SH-SY5Y (cell line): ENCODE measurements around the gene KCNJ4.

Experiments used
- GATA2 ChIP-seq: IDR thresholded peaks from 2 replicates; pipeline ENCODE4 v1.6.1; 2011; ENCODE audit warnings: mild to moderate bottlenecking, low read depth, low read length
- GATA3 ChIP-seq: IDR thresholded peaks from 2 replicates; pipeline ENCODE4 v1.6.1; 2011; ENCODE audit warnings: low read depth, mild to moderate bottlenecking, low read length, moderate library complexity

Gene KCNJ4

DNA sequence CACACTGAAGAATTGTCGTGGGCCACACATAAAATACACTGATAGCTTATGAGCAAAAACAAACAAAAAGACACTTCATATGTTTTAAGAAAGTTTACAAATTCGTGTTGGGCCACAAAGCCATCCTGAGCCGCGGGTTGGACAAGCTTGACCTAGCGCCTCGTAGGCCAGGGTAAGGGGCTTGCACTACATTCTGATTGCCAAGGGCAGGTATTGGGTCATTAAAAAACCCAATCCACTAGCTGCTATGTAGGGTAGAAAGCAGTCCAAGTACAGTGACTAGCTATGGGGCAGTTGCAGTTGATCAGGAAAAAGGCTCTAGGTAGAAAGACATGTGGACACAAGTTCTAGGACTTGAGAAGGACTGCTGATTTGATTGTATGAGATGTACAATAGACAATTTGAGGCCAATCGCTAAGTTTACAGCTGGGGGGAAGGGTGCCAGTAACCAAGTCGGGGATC lies 26.9 kb upstream of the KCNJ4 start:
- TF ChIP-seq GATA3, result no peak
- TF ChIP-seq GATA2, result no peak

DNA sequence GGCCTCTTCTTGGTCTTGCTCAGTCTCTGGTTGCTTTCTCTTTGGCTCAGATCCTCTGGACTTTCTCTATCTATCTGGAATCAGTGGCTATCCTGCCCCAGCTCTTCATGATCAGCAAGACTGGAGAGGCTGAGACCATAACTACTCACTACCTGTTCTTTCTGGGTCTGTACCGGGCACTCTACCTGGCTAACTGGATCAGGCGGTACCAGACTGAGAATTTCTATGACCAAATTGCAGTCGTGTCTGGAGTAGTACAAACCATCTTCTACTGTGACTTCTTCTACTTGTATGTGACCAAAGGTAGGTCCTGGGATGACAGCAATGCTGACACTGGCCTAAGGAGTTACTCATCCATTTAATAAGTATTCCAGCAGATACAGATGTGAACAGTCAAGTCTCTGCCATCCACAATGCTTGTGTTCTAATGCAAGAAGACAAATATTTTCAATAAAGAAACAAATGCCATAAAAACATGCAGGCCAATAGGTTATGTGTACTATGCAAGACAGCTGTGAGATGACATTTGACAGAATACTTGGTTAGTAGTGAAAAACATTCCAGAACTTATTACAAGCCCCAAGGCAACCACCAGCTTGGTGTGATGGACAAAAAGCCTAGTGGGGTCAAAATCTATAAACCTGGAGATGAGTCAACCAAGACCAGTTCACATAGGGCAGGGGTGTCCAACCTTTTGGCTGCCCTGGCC lies 26.3 kb upstream of the KCNJ4 start:
- no peak for TF ChIP-seq GATA3
- no peak for TF ChIP-seq GATA2

DNA sequence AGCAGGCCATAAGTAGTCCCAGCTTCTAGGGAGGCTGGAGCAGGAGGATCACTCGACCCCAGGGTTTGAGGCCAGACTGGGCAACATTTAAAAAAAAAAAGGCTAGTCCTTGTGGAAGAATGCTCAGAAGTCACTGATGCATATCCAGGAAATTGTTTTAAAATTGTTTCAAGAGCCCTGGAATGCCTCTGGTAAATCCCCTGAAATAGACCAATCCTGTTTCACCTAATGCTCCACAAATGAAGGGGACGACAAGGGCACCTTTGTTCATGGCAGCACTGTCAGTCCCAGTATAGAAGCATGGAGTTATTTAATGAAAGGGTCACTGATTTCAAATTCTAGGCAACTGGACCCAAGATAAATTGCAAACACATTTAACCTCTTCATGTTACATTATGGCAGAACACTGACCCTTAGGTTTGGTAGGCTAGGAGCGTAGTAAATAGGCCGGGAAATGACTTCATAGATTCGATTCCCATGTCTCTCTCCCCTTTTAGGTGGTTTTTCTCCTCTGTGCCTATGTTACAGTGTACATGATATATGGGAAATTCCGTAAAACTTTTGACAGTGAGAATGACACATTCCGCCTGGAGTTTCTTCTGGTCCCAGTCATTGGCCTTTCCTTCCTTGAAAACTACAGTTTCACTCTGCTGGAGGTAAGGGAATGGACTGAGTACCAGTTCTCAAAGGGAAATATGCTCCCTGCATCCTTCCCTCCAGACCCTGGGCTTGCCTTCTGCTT lies 24.3 kb upstream of the KCNJ4 start:
- no peak for TF ChIP-seq GATA2
- TF ChIP-seq GATA3, result no peak

DNA sequence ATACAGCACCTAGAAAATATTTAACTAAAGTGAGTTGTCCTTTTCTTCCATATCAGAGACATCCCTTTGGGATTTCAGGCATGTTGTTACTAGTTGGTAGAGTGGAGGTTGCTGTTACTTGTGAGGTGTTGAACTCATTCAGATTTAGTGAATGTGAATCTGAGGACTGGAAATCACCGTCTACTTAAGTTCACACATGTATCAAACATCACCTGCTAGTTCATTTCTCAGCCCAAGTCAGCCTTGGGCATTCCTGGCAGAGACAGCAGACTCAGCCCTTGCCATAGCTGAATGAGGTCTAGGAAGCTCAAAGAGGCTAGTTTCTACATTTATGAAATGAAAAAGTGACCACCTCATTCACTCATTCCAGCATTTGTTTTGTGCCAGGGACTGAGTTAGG lies 22.6 kb upstream of the KCNJ4 start:
- TF ChIP-seq GATA2 (no peak), GATA3 (no peak)

DNA sequence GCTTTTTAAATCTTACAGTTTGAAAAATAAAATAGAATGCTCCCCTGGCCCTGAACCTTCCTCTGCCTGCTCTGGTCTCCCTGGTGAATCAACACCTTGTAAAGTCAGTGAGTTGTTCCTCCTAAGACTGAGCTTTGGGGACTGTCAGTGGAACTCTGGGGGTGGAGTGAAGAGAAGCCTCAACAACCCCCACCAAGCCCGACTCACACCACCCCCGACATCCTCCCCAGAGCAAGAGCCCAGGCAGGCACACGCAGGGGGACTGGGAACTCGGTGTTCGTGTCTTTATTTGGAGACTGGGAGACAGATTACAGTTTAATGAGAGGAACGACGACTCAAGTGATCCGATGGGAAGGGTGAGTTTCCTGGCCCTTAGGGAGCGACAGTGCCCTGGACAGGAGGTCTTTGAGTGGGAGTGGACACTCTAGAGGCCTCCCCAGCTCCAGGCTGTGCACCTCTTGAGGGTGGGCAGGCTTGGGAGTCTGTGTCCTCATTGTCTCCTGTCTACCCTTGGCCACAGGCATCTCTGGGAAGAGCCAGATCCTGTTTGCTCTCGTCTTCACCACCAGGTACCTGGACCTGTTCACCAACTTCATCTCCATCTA lies 19.1 kb upstream of the KCNJ4 start:
- TF ChIP-seq GATA3 (no peak), GATA2 (no peak)

DNA sequence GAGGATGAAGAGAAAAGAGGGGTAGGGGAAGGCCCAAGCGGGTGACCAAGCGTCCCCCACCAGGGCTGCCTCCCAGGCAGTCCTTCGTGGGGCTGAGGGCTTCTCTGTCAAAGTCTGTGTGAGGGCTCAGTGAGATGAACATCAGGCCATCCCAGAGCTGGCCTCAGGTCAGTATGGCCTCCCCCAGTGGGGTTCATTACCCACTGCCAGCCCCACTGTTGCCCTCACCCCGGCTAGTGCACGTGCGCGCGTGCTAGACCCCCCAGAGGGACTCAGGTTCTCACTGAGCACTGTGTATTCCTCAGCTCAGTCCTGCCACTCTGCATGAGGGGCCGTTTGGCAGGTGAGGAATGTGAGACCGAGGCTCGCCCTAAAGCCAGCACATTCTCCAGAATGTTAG lies 16.2 kb upstream of the KCNJ4 start:
- TF ChIP-seq GATA2 (no peak), GATA3 (no peak)

DNA sequence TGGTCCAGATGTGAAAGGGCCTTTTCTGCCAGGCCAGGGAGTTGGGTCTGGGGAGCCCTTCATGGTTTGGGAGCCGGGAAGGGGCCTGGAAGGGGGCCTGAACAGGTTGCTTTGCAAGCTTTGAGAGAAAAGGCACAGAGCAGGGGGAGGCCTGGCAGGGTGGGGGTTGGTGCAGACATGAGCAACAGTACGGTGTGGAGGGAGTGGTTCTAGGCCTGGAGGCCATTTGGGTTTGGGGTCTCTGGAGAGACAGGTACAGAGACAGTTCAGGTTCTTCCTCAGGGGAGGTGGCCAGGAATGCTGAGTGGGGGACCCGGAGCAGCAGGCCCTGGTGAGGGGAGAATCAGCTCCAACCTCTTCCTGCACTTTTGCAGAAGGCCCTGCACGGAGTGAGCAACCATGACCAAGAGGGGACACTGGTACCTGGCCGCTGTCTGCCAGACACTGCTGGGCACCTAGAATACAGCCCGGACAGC lies 14.3 kb upstream of the KCNJ4 start:
- TF ChIP-seq GATA2 (no peak), GATA3 (no peak)

DNA sequence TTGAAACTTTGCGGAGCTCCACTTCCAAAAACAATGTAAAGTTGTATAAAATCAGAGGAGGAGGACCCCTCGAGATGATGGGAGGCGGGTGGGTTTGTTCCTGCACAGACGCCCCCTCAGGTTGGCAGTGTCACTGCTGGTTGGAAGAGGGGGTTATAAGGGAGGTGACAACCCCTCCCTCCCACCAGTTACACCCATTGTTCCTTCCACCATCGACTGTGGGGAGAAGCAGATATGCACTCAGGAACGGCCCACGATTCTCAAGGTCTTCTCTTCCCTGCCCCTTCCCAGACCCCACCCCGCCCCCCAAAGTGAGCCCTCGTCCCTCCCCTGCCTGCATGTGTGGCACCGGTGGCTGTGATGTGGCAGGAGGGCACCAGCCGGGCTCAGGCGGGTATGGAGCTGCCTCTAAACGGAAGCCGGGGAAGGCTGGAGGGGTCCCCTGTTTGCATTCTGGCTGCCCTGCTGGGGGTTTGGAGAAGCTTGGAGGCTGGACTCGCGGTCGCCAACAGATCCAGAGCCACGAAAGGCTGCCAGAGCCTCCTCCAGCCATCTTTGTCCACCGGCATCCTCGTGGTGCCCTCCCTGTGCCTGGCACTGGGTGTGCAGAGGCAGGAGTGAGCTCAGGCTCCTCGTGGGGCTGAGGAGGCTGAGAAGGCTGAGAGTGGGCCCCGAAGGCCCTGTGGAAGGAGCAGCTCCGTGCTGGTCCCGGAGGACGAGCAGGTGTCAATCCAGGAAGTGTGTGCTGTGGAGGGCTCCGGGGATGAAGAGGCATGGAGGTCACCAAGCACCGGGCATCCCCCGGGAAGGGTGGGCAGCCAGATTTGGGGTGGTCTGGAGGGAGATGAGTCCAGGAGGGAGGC lies 13.7 kb upstream of the KCNJ4 start:
- TF ChIP-seq GATA2 (no peak), GATA3 (no peak)

DNA sequence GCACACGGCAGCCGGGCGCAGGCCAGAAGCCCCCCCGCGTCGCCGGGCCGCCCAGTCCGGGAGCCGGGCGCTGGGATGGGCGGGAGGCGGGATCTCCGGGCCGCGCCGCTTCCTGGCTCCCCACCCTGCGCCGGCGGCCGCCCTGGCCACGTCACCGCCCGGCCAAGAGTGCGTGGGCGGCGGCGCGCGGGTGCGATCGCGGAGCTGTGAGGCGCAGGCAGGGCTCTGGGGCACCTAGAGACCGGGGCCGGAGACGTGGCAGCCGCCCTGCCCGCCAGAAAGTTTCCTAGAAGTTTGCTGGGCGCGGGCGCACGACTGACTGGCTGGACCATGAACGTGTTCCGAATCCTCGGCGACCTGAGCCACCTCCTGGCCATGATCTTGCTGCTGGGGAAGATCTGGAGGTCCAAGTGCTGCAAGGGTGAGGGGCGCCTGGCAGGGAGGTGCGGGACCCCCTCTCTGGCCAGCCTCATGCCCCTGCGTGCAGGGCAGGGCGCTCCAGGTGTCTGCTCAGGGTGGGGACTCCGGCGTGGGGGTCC lies 13.0 kb upstream of the KCNJ4 start, which contains the start of gene KDELR3:
TSS of gene KDELR3 (plus strand) at position 193 of the 539 bp plus-strand sequence. CDS start at position 331, 138 bp downstream.
- TF ChIP-seq GATA2, result no peak

DNA sequence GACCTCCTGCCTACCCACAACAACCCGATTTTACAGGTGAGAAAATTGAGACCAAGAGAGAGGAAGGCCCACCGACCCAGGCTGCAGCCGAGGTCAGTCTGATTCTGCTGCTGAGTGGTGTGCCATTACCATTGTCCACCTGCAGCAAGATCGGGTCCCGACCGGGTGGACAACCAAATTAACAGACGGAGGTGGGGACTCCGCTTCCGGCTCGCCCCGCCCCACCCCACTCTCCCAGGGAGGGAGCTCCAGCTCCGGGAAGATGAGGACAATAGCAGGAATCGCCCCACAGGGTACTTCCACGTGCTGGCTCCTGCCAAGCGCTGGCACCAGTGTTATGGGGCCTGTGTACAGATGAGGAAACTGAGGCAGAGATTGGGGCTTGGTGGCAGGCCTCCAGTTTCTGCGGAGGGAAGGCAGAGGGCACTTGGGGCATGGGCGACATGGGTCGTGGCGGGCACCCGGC lies 12.5 kb upstream of the KCNJ4 start:
- no peak for TF ChIP-seq GATA3
- no peak for TF ChIP-seq GATA2

DNA sequence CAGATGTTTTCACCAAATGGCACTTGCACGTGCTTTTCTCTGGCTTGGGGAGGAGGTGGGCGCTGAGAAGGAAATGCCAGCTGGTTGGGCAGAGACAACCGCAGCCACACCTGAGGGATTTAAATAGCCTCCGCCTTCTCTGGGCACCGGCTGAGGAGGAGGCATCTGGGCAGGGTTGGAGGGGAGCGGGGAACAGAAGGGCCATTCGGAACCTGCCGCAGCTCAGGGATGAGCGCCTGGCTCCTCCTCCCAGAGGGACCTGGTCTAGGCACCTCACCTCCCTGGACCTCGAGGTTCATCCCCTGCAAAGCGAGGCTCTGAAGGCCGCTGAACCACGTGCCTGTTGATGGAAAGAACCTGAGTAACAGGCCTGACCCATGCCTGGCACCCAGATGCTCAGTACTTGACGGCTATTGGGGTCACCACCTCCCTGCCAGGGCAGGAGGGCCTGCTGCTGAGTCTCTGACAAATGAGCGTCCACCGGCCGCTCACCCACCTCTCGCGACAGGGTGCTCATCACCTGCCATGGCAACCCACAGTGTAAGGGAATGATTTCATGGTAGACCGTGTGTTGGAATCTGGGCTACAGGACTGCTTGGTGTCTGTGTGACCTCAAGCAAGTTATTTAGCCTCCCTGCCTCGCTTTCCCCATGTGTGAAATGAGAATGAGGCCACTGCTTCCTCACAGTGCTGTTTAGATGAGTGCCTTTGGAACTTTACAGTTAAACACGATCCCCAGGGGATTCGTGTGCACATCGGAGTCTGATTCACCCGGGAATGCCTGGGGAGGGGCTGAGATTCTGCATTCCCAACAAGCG lies 10.9 kb upstream of the KCNJ4 start:
- TF ChIP-seq GATA3 (no peak), GATA2 (no peak)

DNA sequence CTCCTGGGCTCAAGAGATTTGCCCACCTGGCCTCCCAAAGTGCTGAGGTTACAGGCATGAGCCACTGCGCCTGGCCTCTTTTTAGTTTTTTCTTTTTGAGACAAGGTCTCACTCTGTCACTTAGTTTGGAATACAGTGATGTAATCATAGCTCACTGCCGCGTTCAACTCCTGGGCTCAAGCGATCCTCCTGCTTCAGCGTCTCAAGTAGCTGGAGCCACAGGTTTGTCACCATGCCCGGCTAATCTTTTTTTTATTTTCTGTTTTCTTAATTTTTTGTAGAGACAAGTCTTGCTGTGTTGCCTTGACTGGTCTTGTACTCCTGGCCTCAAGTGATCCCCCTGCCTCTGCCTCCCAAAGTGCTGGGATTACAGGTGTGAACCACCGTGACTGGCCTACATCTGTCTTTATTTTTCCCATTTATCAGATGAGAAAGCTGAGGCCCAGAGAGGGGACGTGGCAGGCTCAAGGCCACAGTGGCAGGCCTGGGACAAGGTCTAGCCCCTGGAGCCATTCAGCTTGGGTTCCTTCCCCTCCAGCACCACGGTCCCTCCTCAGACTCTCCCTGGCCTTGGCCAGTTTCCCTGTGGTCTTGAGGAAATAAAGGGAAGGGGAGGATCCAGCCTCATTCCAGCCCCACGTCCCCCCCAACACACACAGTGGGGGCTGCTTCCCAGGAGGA lies 10.1 kb upstream of the KCNJ4 start:
- no peak for TF ChIP-seq GATA3
- TF ChIP-seq GATA2, result no peak
